ENCODE measurements around the gene OR10G8. TPM values are rescaled to one million over a fixed set of nuclear protein-coding genes. Genes with fewer than 3 reads are reported as not detected.

OR10G8 gene, protein sequence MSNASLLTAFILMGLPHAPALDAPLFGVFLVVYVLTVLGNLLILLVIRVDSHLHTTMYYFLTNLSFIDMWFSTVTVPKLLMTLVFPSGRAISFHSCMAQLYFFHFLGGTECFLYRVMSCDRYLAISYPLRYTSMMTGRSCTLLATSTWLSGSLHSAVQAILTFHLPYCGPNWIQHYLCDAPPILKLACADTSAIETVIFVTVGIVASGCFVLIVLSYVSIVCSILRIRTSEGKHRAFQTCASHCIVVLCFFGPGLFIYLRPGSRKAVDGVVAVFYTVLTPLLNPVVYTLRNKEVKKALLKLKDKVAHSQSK
- not detected in 2 replicates for total RNA-seq

DNA sequence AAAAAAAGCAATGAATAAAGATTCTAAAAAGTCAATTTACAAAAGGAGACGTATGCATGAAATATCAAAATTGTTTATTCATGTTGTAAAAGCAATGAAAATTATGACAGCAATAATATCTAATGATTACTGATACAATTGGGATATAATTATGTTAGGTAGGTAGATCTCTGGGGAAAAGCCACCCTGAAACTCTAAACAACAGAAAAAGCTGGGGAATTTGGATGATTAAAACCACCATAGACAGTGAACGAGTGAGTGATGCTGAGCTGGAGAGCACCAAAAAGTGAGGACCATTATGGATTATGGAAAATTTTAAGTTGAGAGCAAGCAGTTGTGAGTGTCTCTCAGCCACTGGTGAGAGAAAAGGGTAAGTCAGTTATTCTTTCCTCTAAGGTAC, at the start of gene OR10G8:
OR10G8 (plus strand) TSS at position 301 of the 400 bp plus-strand sequence. CDS start 2,825 bp downstream, outside the sequence.

DNA sequence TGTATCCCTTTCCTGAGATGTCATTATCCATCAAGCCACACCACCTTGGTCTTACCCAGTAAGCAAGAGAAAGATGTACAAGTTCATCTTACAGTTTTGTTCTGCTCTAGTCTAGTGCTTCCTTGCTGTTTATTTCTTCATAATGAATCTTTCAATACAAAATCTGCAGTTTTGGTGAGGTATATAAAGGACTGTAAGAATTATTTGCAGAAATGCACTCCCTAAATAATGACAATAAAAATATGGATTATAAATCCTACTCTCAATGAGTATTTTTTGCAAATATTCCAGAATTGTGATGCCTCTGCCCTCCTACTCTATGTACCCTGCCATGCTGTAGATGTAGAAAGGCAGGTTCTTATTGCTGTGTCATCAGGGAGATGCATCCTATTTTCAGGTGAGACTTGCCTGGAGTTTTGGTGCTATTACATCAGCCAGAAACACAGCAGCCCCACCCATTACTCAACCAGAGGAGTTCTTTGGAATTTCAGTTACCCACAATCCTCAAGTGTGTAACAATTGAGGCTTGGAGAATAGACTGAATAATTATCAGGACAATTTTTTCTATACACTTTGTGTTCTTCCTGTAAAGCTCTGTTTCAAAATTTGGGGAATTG, 48.8 kb upstream of the OR10G8 start, which contains the start of gene OR10S1:
OR10S1 (minus strand) TSS at position 51 of the 617 bp plus-strand sequence. CDS start 117 bp downstream, outside the sequence.

DNA sequence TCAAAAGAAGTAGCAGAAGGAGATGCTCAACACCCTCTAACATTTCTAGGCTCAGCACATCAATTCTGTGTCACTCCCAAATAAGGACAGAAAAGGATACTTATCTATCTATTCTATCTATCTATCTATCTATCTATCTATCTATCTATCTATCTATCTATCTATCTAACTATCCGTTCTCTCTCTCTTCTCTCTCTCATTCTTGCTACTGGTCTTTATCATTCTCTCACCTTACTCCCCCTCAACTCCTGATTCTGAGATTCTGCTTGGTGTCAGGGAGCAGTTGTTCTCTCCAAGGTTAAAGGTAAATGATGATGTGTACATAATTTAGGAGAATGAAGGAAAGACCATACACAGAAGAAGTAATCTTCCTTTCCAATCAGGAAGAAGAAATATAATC, 31.5 kb upstream of the OR10G8 start, which contains the start of gene OR10G6:
OR10G6 (minus strand) TSS at position 43 of the 400 bp plus-strand sequence; CDS start at position 43, 0 bp downstream.

DNA sequence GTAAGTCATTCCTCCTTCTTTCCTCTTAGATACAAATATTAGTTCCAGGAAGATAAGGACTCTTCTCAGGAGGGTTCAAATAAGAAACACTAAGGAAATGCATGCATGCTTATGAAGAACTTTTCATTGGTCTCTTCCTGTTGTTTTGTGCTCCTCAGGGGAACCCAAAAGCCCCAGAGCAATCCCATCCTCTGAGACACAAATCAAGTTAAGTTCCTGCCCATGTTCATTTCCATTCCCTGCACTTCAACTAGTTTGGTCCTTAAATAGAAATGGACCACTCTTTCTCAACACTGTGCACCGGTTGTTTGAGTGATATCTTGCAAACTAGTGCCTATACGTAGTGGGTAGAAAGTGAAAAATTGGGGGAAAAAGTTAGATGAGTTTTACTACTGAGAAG, 13.9 kb upstream of the OR10G8 start, which contains the start of gene OR10G4:
OR10G4 (plus strand) TSS at position 301 of the 400 bp plus-strand sequence. CDS start 2,578 bp downstream, outside the sequence.

DNA sequence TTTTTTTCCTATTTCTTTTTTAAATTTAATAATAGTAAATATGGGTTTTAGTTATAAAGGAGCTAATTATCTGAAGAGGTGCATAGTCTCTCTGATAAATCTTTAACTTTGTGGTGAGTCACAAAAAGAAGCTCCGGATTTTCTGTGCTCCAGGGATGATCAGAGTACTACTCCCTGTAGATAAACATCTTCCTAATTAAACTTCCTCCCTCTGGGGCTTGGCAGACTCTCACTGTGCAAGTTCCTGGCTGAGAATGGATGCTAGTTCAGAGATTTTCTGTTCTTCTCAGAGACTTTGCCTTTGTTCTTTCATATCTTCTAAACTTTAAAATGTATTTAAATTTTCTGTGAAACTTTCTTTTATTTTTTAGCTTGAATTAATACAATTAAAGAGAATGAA, 14.7 kb downstream of the OR10G8 start, which contains the start of gene OR10G7:
OR10G7 (minus strand) TSS at position 72 of the 400 bp plus-strand sequence. CDS start 2,324 bp downstream, outside the sequence.

Other genes with a start within 250 kb of the OR10G8 start
- gene OR6M1, start 220.4 kb upstream of the OR10G8 start, total RNA-seq = not detected in 2 replicates
- gene TMEM225, start 141.1 kb upstream of the OR10G8 start, total RNA-seq = not detected in 2 replicates
- gene OR8D4, start 124.6 kb upstream of the OR10G8 start, total RNA-seq = 0.06 TPM in 1 of 2 replicates, not detected in the other
- gene OR4D5, start 87.2 kb upstream of the OR10G8 start, total RNA-seq = not detected in 2 replicates
- gene OR6T1, start 83.0 kb upstream of the OR10G8 start, total RNA-seq = not detected in 2 replicates
- not detected in 2 replicates for gene OR10S1, start 49.0 kb upstream of the OR10G8 start, total RNA-seq
- not detected in 2 replicates for gene OR10G6, start 31.6 kb upstream of the OR10G8 start, total RNA-seq
- not detected in 2 replicates for gene OR10G4, start 13.8 kb upstream of the OR10G8 start, total RNA-seq
- gene OR10G9, start 3.8 kb upstream of the OR10G8 start, total RNA-seq = not detected in 2 replicates
- gene OR10G7, start 14.5 kb downstream of the OR10G8 start, total RNA-seq = not detected in 2 replicates
- 29.7 and 64.4 TPM in 2 replicates for gene VWA5A, start 88.7 kb downstream of the OR10G8 start, total RNA-seq
- not detected in 2 replicates for gene OR10D3, start 156.5 kb downstream of the OR10G8 start, total RNA-seq
- gene OR8G1, start 214.3 kb downstream of the OR10G8 start, total RNA-seq = not detected in 2 replicates
- gene OR8G5, start 229.6 kb downstream of the OR10G8 start, total RNA-seq = not detected in 2 replicates